Ovary (tissue), 3 donors: Measurements from ENCODE around the gene RC3H1.

Experiments used
- POLR2A ChIP-seq: fragments of 450-650 bp; IDR thresholded peaks from one replicate; pipeline ENCODE4 v1.6.1; 2017; ENCODE audit warnings: antibody characterized with exemption, mild to moderate bottlenecking, moderate library complexity
- TF ChIP-seq, protein P1 (sequence below), 3 donors: fragments of 450-650 bp in 2 of 3; fragments of 200-600 bp in 1 of 3; IDR thresholded peaks; one replicate each; pipeline versions ENCODE4 v1.5.1 to v1.8.0; 2016 to 2022; ENCODE audit warnings: antibody characterized with exemption in 3 of 3, mild to moderate bottlenecking in 1 of 3
- donor health status: DM: no; HTN: no; CAD: no.

- TF ChIP-seq, protein P1, sequence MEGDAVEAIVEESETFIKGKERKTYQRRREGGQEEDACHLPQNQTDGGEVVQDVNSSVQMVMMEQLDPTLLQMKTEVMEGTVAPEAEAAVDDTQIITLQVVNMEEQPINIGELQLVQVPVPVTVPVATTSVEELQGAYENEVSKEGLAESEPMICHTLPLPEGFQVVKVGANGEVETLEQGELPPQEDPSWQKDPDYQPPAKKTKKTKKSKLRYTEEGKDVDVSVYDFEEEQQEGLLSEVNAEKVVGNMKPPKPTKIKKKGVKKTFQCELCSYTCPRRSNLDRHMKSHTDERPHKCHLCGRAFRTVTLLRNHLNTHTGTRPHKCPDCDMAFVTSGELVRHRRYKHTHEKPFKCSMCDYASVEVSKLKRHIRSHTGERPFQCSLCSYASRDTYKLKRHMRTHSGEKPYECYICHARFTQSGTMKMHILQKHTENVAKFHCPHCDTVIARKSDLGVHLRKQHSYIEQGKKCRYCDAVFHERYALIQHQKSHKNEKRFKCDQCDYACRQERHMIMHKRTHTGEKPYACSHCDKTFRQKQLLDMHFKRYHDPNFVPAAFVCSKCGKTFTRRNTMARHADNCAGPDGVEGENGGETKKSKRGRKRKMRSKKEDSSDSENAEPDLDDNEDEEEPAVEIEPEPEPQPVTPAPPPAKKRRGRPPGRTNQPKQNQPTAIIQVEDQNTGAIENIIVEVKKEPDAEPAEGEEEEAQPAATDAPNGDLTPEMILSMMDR (IDR thresholded peaks at IDR 0.05) = no peak
- no peak for TF ChIP-seq POLR2A
These were observed 30.5 kb upstream of the RC3H1 start for GRCh38 chr1:174052621-174053020.
